ENCODE measurements around the gene YARS1.

Gene YARS1

GRCh38 chr1:32780628-32781234, 36.4 kb downstream of the YARS1 start:
- DNase-seq (ENCODE audit: low read depth in 1 of 2, low spot score in 1 of 2): no peak

GRCh38 chr1:32780005-32780404, 37.2 kb downstream of the YARS1 start:
- DNase-seq (ENCODE audit: low read depth in 1 of 2, low spot score in 1 of 2): no peak

- DNase-seq (ENCODE audit: low read depth in 1 of 2, low spot score in 1 of 2): no peak
These were observed 37.9 kb downstream of the YARS1 start for GRCh38 chr1:32779242-32779641.

DNA sequence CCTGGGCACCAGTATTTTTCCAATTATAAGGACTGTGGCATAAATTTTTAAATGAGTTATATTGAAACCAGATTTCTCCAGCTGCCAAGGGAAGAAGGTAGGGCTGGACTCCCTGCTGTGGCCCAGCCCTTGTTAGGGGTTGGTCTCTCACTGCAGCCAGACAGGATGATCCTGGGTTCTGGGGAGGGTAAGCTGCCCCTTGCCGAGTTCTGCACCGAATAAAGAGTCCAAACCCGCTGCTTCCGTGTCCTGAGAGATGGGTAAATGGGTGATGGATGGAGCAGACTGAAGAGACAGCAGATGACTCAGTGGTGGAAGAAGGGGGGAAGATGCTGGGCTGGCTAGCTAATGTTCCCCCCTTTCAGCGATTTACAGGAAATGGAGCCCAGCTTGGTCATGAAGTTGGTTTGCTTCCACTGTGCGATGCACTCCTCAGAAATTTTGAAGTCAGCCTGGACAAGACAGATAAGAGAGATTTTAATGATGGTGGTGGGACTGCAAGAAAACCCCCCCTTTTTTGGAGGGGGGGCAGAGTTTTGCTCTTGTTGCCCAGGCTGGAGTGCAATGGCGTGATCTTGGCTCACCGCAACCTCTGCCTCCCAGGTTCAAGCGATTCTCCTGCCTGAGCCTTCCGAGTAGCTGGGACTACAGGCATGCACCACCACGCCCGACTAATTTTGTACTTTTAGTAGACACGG, 41.4 kb downstream of the YARS1 start:
- no peak for DNase-seq (ENCODE audit: low read depth in 1 of 2, low spot score in 1 of 2)

GRCh38 chr1:32774950-32775634, 42.1 kb downstream of the YARS1 start:
- no peak for DNase-seq (ENCODE audit: low read depth in 1 of 2, low spot score in 1 of 2)

- DNase-seq (ENCODE audit: low read depth in 1 of 2, low spot score in 1 of 2): no peak
These were observed 42.7 kb downstream of the YARS1 start for GRCh38 chr1:32774464-32774808.

GRCh38 chr1:32773764-32774463, 43.2 kb downstream of the YARS1 start:
- no peak for DNase-seq (ENCODE audit: low read depth in 1 of 2, low spot score in 1 of 2)

DNA sequence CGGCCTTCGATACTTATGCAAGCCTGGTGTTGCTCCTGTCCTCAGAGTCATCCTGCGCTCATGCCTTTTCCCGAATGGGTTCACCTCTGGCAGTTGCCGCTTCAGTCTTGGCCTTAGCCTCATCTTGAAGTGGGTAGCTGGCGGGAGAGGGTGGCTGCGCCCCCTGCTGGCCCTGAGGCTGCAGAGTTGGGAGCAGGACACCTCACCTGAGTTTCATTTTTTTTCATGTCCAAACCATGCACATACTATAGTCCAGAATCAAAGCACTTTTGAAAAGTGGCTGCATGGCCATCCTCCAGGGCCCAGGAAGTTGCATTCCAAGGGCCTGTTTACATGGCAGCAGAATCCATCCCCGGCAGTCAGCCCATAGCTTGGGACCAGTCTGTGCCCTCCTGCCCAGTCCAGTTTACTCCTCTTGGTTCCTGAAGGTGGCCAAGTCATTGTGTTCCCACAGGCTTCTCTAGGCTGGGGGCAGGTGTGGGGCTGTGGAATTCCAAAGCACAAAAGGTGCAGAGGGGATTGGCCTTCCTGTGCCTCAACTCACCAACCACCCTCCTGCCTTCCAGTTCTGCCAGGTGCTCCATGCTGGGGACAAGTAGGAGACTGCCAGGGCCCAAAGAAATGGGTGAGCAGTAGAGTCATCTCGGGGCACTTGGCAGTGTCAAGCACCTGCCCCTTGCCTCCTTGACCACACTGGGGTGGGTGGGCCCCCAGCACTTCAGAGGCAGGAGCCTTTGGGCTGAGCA, 44.0 kb downstream of the YARS1 start:
- peak; percentile 61 to 62 for DNase-seq (ENCODE audit: low read depth in 1 of 2, low spot score in 1 of 2)

- no peak for DNase-seq (ENCODE audit: low read depth in 1 of 2, low spot score in 1 of 2)
These were observed 44.7 kb downstream of the YARS1 start for GRCh38 chr1:32772281-32773017.

GRCh38 chr1:32771561-32772280, 45.4 kb downstream of the YARS1 start:
- DNase-seq (ENCODE audit: low read depth in 1 of 2, low spot score in 1 of 2): no peak

DNA sequence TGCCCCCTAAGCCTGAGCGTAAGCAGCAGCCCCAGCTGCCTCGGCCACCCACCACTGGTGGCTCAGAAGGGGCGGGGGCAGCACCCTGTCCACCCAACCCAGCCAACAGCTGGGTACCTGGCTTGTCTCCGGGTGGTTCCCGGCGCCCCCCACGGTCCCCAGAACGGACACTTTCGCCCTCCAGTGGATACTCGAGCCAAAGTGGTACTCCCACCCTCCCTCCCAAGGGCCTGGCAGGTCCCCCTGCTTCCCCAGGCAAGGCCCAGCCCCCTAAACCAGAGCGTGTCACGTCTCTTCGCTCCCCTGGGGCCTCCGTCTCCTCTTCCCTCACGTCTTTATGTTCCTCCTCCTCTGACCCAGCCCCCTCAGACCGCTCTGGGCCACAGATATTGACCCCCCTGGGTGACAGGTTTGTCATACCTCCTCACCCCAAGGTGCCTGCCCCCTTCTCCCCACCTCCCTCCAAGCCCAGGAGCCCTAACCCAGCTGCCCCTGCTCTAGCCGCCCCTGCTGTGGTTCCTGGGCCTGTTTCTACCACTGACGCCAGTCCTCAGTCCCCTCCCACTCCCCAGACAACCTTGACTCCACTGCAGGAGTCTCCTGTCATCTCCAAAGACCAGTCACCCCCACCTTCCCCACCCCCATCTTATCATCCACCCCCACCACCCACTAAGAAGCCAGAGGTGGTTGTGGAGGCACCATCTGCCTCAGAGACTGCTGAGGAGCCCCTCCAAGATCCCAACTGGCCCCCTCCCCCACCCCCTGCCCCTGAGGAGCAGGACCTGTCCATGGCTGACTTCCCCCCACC, 46.2 kb downstream of the YARS1 start:
- DNase-seq (ENCODE audit: low read depth in 1 of 2, low spot score in 1 of 2): no peak

- no peak for DNase-seq (ENCODE audit: low read depth in 1 of 2, low spot score in 1 of 2)
These were observed 46.9 kb downstream of the YARS1 start for GRCh38 chr1:32770221-32770731.

DNA sequence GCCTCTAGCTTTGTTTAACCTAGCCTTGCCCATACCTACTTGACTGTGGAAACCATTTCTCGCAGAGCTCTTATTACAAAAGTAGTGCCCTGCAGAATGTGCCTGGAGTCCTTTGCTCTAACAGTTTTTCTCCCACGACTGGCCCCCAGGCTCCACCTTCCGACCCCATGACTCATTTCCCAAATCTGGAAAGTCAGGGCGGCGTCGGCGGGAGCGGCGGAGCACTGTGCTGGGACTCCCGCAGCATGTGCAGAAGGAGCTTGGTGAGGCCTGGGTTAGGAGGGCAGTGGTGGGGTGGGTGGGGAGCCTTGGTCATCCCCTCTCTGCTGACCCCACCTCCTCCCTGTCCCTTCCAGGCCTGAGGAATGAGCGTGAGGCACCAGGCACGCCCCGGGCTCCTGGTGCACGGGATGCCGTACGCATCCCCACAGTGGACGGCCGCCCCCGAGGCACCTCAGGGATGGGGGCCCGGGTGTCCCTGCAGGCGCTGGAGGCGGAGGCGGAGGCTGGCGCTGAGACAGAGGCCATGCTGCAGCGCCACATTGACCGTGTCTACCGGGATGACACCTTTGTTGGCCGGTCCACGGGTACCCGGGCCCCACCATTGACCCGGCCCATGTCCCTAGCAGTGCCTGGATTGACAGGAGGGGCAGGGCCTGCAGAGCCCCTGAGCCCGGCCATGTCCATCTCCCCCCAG, 47.5 kb downstream of the YARS1 start:
- no peak for DNase-seq (ENCODE audit: low read depth in 1 of 2, low spot score in 1 of 2)

- DNase-seq (ENCODE audit: low read depth in 1 of 2, low spot score in 1 of 2): no peak
These were observed 48.9 kb downstream of the YARS1 start for GRCh38 chr1:32768110-32768850.

- DNase-seq (ENCODE audit: low read depth in 1 of 2, low spot score in 1 of 2): no peak
These were observed 49.5 kb downstream of the YARS1 start for GRCh38 chr1:32767641-32768040.

DNA sequence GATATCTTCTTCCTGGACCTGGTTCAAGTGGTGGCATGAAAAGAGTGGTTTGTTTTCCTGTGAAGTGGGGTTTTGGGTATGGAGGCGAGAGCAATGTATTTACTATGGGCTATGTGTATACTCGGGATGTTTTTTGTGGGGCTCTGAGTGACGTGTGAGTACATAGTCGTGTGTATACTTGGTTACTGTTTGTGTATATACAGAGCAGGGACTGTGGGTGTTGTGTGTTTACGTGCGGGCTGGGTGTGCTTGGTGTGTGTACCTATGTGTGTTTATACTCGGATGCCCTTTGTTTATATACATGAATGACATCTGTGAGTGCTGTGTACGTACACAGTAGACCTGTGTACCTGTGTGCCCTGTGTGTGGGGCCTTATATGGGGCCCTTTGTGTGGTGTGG, 50.0 kb downstream of the YARS1 start:
- DNase-seq (ENCODE audit: low read depth in 1 of 2, low spot score in 1 of 2): no peak

DNA sequence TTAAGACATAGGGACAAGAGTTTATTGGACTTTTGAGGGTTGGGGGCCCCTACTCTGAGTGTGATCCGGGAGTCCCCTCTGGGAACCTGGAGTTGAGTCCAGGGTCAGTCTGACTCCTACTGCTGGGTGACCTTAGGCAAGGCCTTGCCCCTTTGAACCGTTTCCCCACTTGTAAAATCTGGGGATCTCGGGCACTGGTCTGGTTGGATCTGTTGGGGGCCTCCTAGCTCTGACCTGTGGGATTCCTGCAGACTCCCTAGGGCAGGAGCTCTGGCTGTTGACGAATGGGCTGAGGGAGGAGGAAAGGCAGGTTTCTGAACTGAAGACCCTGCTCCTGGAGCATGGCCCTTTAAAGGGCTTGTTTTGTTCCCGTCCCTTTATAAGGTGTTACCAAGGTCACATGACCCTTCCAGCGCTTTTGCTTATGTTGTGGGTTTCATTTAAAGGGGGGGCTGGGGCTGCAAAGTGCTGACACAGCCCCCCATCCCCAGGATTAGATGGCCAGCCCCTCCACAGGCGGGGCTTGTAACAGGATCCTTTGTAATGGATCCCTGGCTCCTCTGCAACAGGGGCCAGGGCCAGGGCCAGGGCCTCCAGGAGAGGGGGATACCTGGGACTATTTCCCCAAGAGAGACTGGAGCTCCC, 50.7 kb downstream of the YARS1 start:
- no peak for DNase-seq (ENCODE audit: low read depth in 1 of 2, low spot score in 1 of 2)

All from activated CD4-positive, alpha-beta T cell treated with anti-CD3 and anti-CD28 coated beads, Interleukin-2, amount 50 U/mL, for 24 hours (primary cell).